T-helper 2 cell (primary cell): ENCODE measurements around the gene CD36.
"Not testable (repeated sequence)": the region's sequence is repeated elsewhere in the genome, so short reads cannot be mapped to it uniquely, and the experiment has no call there.

Experiments
- DNase-seq, 5 experiments: peaks; one replicate each; pipeline versions ENCODE4 v3.0.0 to v3.0.0-alpha.2; 2012 to 2022

The CD36 gene

DNA sequence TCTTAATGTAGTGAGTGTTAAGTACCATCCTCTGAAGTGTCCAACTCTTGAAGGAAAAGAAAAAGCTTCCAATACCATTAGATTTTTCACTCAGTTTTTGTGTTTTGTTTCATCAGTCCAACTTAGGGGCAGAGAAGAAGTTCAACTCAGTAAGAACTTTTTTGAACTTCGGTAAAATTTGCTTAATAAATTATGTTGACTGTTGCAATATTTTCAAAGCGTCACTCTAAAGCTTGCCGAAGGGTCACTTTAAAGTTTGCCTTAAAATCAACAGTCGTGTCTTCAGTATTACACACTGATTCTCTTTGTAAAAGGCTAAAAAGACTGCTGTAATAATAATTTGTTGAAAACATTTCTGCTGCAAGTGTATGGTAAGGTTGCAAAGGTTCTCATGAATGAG is 17.6 kb downstream of the CD36 start:
- no peak for DNase-seq

GRCh38 chr7:80659120-80660055 is 20.9 kb downstream of the CD36 start:
- DNase-seq: no peak

DNA sequence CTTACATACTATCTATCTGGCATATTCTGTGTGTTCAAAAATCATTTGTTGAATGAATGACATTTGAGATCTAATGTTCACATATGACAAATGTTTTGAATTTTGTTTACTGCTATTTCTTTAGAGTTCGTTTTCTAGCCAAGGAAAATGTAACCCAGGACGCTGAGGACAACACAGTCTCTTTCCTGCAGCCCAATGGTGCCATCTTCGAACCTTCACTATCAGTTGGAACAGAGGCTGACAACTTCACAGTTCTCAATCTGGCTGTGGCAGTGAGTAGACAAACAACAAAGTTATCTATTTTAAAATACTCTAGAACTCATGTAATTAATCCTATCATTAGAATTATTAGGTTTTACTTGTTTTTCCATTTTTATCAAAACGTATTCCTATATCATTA is 22.5 kb downstream of the CD36 start:
- no peak for DNase-seq

GRCh38 chr7:80661729-80662128 is 23.3 kb downstream of the CD36 start:
- DNase-seq: no peak

GRCh38 chr7:80662252-80662651 is 23.8 kb downstream of the CD36 start:
- DNase-seq: no peak

GRCh38 chr7:80665526-80665925 is 27.1 kb downstream of the CD36 start:
- DNase-seq: no peak

DNA sequence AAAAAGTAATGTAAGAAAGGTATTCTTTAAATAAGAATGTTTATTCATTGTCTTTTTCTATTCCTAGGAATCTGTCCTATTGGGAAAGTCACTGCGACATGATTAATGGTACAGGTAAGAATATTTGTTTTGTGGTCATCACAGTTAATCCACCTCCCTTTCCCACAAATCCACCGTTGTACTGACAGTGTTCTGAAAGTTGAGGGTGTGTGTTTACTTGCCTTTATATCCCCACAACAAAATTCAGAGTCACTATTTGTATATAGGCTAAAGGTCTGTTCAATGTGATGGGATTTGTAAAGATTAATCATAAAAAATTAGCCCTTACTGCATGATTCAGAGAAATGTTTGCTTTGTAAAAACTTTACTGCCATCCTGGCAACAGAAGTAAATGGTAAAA is 27.9 kb downstream of the CD36 start:
- no peak for DNase-seq

DNA sequence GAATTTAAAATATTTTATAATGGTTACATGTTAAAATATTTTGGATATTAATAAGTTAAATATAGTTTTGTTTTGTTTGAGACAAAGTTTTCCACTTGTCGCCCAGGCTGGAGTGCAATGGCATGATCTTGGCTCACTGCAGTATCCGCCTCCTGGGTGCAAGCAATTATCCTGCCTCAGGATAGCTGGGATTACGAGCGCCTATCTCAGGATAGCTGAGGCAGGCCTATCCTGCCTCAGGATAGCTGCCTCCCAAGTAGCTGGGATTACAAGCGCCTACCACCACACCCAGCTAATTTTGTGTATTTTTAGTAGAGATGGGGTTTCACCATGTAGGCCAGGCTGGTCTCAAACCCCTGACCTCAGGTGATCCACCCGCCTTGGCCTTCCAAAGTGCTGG is 30.9 kb downstream of the CD36 start:
- not testable (repeated sequence) for DNase-seq

GRCh38 chr7:80671744-80672143 is 33.3 kb downstream of the CD36 start:
- DNase-seq: no peak

DNA sequence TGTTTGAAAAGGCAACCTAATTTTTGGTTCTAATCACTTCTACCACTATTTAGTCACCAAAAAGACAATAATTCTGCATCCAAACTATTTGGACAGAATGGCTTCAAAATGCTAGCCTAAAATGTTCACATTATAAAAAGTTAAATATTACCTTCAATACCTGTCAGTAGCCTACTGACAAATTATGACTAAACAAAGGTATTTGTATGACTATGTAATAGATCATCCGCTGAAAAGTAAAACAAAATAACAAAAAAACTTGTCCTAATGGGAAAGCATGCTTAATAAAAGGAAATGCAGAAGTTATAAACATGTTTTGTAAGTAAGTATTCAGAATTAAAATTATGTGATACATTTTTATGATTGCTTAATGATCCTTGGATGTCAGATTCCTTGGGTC is 36.6 kb downstream of the CD36 start:
- DNase-seq: no peak

- DNase-seq: no peak
Measured at GRCh38 chr7:80676404-80676803, 38.0 kb downstream of the CD36 start.

GRCh38 chr7:80677629-80678028 is 39.2 kb downstream of the CD36 start:
- DNase-seq: no peak

DNA sequence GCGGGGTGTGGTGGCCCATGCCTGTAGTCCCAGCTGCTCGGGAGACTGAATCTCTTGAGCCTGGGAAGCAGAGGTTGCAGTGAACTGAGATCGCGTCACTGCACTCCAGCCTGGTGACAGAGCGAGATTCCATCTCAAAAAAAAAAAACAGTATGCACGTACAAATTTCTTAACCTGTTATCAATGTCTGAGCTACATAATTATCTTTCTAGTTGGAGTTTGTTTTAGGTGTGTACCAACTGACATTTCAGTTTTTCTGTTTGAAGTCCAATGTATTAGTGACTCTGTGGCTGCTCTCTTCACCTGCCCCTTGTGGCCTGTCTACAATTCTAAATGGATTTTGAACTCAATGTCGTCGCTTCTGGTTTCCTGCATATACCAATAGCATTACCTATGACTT is 40.3 kb downstream of the CD36 start:
- no peak for DNase-seq

DNA sequence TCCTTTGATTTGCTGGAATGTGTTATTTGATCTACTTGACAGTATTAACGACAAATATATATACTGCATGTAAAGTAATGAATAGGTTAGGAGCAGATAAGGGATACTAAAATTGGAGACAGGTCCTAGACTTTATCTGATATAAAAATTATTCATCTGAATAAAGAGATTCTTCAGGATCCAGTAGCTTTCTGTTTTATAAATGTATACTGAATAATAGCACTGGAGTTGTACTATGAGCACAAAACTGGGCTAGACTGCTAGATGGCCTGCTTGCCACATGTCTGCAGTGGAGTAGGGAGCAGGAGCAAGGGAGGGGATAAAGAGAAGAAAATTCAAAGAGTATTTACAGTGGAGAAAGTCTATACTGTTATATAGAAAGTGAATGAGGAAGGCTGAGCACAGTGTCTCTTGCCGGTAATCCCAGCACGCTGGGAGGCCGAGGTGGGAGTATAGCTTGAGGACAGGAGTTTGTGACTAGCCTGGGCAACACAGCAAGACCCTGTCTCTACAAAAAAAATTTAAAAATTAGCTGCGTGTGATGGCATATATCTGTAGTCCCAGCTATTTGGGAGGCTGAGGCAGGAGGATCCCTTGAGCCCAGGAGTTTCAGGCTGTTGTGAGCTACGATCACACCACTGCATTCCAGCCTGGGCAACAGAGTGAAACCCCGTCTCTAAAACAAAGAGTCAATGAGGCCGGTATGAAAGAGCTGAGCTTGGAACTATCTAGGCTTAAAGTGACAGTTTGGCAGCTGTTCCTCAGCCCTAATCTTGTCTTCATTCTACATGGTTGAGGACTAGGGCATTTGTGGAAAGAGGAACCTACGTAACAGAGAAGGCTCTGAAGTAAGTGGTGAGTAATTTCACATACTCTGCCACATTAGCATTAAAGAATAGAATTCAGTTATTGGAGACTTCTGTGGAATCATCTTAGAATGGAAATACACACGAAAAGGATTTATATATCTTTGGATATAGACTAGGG is 41.8 kb downstream of the CD36 start:
- no peak for DNase-seq

DNA sequence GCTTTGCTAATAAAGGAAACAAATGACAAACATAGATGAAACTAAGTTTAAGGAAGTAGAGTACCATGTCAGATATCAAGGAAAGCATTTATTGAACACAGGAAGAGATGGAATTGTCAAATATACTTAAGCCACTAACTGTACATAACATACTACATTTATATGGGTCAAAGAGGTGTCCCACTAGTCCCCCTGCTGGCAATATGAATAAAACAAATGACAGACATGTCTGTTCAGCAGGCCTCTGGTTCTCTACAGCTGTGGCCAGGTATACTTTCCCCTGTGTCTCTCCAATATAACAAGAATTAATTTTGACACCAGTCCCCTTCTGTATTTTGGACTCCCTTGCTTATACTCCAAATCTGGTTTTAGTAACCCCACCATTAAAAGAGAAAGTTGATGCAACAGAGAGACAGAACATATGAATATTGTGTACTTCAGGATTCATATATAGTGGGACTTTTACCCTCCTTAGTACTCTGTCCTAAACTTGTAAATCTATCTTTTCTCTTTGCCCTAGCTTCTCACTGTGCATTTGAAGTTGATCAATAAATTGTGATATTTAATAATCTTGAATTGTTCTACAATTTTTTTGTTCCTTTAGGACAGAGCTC is 42.9 kb downstream of the CD36 start:
- no peak for DNase-seq

- DNase-seq: no peak
Measured at GRCh38 chr7:80682744-80683143, 44.3 kb downstream of the CD36 start.

DNA sequence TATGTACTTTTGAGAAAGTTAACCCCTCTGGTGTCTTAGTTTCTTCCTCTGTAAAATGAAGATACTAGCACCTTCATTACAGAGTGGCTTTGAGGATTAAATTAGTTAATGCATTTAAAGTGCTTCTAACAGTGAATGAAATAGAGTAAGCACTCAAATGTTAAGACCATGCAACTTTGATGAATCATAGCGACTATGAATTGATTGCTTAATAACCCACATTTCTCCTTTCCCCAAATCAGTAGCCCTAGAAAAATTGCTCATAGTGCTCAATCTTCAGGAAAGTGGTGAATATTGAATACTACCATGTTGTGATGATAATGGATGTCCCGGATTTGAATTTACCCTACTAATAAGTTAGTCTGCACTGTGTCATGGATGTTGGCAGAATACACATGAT is 48.1 kb downstream of the CD36 start:
- DNase-seq: no peak

- peak in 1 of 5 experiments; percentile 18 for DNase-seq
Measured at GRCh38 chr7:80699045-80699638, 60.7 kb downstream of the CD36 start.

DNA sequence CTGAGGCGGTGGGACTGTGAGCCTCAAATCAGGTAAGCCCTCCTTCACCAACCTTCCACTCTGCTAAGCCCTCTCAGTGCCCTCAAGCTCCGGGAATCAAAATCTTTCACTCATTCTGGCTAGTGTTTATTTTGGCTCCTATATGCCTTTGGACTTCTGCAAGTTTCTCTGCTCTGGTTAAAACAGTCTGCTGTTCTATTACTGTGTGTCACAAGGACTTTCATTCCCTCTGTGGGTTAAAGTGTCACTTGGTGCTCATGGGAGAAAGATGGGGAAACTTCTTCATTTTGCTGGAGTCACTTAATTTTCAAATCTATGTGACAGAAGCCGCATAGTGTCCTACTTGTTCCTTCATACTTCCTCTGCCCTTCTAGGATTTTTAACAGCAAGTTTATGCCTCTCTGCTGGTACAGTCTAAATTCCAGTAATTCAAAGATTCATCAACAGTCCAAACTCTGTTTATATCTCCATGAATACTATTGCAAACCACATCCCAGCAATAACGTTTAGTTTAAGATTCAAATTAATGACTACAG is 61.3 kb downstream of the CD36 start:
- no peak for DNase-seq

DNA sequence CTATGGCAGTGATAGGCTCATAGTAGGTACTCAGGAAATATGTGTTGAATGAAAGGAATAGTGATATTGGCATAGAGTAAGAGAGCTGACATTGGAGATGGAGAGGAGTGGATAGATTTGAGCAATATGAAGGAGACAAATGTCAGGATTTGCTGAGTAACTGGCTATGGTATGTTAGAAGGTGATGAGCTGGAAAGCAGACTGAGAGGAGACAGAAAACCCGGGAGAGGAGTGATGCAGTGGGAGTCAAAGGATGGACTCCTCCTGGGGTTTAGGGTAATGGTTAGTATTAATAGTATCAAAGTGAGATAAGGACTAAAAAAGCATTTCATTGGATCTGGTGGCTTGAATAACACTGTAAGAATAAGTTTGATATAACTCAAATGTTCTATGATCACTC is 64.8 kb downstream of the CD36 start:
- DNase-seq: no peak

GRCh38 chr7:80705130-80705781 is 66.8 kb downstream of the CD36 start:
- no peak for DNase-seq

GRCh38 chr7:80707318-80707717 is 68.9 kb downstream of the CD36 start:
- DNase-seq: no peak
